ENCODE measurements around the gene MUC20.
"Not testable (repeated sequence)": the region's sequence is repeated elsewhere in the genome, so short reads cannot be mapped to it uniquely, and the experiment has no call there.

DNA sequence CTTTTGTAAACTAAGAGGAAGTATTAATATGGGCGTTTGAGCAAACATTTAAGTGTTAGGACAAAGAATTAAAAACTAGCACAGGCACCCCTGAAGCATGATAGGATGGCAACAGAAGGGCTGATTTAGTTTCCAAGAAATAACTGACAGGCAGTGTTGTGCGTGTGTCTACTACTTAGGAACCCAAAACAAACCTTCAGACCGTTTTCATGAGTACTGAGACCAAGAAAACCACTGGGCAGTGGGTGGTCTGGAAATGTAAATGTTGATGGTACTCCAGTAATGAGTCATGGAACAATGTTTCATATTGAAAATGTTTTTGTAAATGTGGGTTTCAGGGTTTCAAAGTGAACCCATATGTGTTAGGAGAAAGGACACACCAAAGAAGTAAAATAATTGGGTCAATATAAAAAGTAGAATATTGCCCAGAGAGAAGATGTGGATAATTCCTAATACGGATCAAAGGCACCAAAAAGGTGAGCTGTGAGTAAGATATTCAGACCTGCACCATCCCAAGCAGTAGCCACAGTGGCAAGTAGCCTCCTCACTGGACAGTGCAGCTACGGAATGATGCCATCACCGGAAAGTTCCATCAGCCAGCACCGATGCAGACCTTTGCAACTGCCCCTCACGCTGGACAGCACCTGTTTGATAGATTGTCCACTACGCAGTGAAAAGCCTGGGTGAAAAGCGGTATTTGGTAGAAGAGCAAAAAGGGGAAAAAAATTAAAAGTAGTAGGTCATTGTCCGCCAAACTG lies 29.0 kb upstream of the MUC20 start:
- TF ChIP-seq, protein P1, sequence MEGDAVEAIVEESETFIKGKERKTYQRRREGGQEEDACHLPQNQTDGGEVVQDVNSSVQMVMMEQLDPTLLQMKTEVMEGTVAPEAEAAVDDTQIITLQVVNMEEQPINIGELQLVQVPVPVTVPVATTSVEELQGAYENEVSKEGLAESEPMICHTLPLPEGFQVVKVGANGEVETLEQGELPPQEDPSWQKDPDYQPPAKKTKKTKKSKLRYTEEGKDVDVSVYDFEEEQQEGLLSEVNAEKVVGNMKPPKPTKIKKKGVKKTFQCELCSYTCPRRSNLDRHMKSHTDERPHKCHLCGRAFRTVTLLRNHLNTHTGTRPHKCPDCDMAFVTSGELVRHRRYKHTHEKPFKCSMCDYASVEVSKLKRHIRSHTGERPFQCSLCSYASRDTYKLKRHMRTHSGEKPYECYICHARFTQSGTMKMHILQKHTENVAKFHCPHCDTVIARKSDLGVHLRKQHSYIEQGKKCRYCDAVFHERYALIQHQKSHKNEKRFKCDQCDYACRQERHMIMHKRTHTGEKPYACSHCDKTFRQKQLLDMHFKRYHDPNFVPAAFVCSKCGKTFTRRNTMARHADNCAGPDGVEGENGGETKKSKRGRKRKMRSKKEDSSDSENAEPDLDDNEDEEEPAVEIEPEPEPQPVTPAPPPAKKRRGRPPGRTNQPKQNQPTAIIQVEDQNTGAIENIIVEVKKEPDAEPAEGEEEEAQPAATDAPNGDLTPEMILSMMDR (conservative IDR thresholded peaks at IDR 0.05; ENCODE audit: low read depth in 2 of 2): not testable (repeated sequence)
- not testable (repeated sequence) for TF ChIP-seq POLR2AphosphoS5 (IDR thresholded peaks at IDR 0.05; ENCODE audit: low read depth); EZH2 (IDR thresholded peaks at IDR 0.05; ENCODE audit: low read depth, unreplicated experiment)
- TF ChIP-seq, protein P2, sequence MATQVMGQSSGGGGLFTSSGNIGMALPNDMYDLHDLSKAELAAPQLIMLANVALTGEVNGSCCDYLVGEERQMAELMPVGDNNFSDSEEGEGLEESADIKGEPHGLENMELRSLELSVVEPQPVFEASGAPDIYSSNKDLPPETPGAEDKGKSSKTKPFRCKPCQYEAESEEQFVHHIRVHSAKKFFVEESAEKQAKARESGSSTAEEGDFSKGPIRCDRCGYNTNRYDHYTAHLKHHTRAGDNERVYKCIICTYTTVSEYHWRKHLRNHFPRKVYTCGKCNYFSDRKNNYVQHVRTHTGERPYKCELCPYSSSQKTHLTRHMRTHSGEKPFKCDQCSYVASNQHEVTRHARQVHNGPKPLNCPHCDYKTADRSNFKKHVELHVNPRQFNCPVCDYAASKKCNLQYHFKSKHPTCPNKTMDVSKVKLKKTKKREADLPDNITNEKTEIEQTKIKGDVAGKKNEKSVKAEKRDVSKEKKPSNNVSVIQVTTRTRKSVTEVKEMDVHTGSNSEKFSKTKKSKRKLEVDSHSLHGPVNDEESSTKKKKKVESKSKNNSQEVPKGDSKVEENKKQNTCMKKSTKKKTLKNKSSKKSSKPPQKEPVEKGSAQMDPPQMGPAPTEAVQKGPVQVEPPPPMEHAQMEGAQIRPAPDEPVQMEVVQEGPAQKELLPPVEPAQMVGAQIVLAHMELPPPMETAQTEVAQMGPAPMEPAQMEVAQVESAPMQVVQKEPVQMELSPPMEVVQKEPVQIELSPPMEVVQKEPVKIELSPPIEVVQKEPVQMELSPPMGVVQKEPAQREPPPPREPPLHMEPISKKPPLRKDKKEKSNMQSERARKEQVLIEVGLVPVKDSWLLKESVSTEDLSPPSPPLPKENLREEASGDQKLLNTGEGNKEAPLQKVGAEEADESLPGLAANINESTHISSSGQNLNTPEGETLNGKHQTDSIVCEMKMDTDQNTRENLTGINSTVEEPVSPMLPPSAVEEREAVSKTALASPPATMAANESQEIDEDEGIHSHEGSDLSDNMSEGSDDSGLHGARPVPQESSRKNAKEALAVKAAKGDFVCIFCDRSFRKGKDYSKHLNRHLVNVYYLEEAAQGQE (IDR thresholded peaks at IDR 0.05; ENCODE audit: unreplicated experiment): not testable (repeated sequence)
